Activated T-helper 1 cell treated with anti-CD3 and anti-CD28 coated beads, Interleukin-2, amount 50 U/mL, for 16 hours (primary cell): ENCODE measurements around the gene CALN1.
"Not testable (repeated sequence)": the region's sequence is repeated elsewhere in the genome, so short reads cannot be mapped to it uniquely, and the experiment has no call there.

Source experiments
- DNase-seq, 2 donors: peaks; one replicate each; pipeline ENCODE4 v3.0.0-alpha.2; 2020; ENCODE audit warnings: low read depth in 1 of 2, low spot score in 1 of 2

Gene CALN1

DNA sequence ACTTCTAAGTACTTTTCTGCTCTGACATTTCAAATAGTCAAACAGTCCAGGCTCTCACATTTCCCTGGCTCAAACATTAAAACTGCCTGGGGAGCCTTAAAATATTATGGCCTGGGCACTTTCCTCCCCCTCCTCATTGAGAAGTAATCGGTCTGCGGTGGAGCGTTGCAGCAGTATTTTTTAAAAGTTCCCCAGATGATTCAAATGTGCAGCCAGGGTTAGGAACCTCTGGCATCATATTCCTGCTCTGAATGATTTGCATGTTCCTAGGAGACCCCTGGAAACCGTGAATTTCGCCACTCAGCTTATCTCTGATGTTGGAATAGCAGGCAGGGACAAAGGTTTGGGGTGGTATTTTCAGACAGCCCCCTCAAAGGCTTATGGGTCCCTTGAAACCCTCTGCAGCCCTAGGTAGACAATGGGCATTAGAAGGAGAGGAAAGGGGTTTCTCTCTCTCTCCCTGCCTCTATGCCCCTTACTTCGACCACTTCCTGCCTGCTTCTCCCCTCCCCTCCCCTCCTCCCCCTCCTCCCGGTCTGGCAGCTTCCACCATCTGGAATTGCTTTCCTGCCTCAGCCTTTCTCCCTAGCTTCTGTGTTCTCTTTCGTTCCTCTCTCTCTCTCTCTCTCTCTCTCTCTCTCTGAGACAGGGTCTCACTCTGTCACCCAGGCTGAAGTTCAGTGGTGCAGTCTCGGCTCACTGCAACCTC is 658.0 kb downstream of the CALN1 start:
- DNase-seq = no peak

DNA sequence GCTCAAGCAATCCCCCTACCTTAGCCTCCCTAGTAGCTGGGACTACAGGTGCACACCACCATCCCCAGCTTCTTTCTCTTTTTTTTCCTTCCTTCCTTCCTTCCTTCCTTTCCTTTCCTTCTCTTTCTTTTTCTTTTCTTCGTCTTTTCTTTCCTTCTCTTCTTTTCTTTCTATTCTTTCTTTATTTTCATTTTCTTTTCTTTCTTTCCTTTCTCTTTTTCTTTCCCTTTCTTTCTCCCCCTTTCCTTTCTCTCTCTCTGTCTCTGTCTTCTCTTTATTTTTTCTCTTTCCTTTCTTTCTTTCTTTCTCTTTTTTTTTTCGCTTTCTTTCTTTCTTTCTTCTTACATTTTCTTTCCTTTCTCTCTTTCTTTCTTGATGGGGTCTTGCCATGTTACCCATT is 658.9 kb downstream of the CALN1 start:
- DNase-seq = no peak

DNA sequence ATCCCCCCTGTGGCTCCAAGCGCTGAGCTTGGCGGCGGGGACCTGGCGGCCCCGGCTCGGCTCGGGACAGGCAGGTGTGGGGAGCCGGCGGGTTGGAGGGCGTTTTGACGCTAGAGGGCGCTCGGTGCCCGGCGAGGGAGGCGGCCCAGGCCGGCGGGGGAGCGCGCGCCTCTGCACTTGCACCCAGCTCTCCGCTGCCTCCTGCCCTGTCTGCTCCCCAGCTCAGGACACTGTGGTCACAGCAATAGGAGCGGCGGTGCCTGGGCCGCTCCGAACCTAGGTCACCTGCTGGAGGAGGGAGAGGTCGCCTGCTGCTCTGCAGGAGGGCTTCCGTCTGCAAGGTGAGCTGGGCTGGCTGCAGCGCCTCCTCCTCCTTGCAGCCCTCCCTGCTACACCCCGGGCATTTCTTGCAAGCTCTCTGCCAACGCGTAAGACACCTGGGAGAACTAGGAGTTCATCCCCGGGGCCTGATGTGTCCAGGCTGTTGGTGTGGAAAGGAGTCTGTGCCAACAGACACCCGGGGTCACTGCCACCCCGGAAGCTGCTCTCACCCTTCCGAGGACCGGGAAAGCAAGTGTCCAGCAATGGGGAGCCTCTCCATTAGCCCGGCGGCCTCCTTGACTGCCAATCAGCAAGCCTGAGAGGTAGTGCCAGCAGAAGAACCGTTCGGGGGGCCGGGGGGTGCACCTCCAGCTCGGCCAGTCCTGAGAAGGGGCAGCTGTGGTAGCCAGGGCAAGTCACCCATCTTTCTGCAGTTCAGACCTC is 659.8 kb downstream of the CALN1 start:
- no peak for DNase-seq

DNA sequence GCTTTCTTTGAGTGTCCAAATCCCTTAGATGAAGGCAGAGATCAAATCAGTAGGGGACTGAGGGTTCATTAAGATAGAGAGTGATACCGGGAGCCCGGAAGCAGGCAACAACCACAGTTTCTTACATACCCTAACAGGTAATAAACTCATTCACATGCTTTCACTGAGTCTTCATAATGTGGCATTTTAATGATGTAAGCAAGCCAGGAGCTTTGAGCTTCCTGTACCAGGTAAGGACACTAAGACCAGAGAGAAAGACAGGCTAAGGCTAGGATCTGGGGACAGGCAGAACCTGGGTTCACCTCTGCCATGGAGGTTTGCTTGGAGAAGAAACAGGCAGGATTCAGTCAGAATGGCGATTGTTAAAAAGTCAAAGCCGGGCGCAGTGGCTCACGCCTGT is 661.8 kb downstream of the CALN1 start:
- no peak for DNase-seq

DNA sequence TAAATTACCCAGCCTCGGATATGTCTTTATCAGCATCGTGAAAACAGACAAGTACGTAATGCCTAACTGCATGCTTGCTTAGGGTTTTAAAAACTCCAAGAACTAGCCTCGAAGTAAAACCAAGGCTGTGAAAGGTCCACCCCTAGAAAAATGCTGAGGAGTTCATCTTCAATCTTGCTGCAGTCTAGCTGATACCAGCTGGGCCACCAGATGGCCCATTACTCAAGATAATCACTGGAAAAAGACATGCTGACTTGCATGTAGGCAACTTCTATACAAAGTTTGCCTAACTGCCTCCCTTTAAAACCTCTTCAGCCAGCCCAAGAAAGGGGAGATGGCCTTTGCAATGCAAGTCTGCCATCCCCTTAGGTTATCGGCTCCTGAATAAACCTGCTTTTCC is 666.1 kb downstream of the CALN1 start:
- DNase-seq = no peak

DNA sequence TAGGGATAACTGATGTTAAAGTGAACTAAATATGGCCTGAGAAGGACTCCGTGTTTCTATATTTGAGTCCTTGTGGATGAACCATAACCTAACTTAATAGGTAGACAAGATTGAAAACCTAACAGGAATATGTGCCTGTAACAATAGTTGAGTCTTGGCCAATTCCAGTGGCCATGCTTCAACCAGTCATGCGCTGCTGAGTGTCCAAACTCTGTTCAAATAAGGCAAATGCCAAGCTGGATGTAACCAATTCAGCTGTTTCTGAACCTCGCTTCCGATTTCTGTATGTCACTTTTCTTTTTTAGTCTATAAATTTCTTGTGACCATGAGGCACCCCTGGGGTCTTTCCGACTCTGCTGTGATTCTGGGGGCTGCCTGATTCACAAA is 672.0 kb downstream of the CALN1 start:
- DNase-seq = no peak

DNA sequence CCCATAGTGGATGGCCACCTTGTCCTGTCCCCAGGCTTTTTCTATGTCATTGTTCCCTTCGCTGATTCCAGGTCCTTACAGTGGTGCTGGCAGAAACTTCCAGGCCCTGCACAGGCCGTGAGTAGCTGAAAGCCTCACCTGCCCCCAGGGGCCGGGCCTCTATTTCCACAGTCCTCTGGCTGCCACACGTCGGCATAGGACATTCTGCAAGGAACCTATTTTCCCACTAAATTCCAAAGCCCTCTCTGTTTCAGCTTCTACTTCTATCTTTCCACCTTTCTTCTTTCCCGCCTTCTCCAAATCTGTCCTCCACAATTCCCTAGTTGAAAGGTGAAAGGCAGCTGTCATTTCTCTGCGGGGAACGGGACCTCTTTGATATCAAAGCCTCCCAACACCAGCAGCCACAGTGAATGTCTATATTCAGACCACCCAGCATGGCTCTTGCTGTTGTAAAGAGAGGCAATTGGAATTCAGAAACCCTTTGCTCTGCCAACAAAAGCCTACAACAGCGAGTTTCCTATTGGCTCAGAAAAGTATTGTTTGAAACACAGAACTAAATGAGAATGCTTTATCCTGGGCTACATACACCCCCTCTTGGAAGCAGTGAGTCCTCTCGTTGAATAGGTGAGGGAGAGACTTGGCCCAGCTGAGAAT is 672.5 kb downstream of the CALN1 start:
- DNase-seq = no peak

DNA sequence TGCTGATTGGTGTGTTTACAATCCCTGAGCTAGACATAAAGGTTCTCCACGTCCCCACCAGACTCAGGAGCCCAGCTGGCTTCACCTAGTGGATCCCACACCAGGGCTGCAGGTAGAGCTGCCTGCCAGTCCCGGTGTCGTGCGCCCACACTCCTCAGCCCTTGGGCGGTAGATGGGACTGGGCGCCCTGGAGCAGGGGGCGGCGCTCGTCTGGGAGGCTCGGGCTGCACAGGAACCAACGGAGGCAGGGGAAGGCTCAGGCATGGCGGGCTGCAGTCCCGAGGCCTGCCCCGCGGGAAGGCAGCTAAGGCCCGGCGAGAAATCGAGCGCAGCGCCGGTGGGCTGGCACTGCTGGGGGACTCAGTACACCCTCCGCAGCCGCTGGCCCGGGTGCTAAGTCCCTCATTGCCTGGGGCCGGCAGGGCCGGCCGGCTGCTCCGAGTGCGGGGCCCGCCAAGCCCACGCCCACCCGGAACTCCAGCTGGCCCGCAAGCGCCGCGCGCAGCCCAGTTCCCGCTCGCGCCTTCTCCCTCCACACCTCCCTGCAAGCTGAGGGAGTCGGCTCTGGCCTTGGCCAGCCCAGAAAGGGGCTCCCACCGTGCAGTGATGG is 674.1 kb downstream of the CALN1 start:
- not testable (repeated sequence) for DNase-seq

DNA sequence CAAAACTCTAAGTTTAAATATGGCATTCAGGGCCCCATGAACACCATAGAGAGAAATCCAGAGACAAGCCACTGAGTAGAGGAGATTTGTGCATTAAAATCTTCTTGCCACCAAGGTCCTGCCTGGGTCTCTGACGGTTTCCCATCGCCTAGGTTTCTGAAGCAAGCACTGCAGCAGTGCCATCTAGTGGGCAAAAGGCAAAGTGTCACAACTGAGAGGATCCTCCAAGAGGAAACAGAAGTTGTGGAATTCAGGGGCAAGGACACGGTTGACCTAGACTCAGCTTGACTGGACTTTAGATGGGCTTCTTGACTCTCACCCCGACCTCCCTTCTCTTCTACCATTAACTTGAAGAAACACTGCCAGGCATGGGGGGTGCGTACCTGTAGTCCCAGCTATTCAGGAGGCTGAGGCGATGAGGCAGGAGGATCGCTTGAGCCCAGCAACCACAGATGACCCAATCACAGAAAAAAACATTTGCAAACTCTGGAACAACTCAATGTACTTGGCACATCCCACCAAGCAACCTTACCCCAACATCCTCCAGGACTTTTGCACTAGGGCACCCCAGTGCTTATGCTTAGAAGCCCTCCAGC is 676.1 kb downstream of the CALN1 start:
- DNase-seq = no peak

DNA sequence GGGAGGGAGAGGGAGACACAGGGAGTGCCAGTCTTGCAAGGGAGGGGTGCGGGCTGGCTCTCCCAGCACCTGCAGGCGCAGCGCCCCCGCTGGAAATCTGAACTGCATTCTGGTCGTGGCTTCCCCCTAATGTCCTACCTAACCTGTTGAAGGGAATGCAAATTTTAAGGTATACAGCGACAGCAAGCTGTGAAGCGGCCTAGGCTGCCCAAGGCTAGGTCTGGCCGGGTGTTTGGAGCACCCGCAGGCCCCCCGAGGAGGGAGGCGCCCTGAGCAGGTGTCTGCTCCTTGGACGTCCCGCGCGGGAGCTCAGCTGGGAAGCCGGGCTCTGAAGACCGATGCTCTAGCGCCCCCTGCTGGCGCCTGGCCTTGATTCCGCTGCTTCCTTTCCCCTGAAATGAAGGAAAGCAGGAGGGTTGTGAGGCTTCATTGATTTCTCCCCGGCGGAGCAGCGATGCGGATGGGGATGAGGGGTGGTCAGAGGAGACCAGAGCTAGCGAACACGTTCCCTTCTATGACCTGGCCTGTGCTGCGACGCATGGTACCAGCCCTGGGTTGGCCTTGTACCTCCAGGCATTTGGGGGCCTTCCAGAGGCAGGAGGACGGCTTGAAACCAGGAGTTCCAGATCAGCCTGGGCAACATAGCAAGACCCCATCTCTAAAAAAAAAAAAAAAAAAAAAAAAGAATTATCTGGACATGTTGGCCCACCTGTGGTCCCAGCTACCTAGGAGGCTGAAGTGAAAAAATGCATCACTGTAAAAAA is 678.8 kb downstream of the CALN1 start:
- DNase-seq = peak; percentile 17 to 24

DNA sequence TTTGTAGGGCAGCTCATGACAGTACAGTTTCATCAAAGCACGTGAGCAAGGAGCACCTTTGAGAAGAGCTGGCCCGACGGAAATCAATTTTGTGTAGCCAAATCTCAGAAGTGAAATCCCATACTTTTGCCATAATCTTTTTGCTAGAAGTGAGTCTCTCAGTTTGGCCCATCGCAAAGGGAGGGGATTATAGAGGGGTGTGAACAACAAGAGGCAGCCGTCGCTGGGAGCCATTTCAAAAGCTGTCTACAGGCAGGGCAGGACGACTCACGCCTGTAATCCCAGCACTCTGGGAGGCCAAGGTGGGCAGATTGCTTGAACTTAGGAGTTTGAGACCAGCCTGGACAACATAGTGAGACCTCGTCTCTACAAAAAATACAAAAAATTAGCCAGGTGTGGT is 680.4 kb downstream of the CALN1 start:
- no peak for DNase-seq
